ENCODE measurements around the gene SETBP1.

The SETBP1 gene

GRCh38 chr18:44869533-44869932 is 188.8 kb downstream of the SETBP1 start:
- TF ChIP-seq CTCF (IDR thresholded peaks at IDR 0.05; ENCODE audit: extremely low read depth, missing control alignments): no peak
- no peak for DNase-seq (ENCODE audit: low spot score)

GRCh38 chr18:44870631-44871502 is 190.2 kb downstream of the SETBP1 start:
- TF ChIP-seq CTCF (IDR thresholded peaks at IDR 0.05; ENCODE audit: extremely low read depth, missing control alignments): no peak
- DNase-seq (ENCODE audit: low spot score): no peak

- no peak for TF ChIP-seq CTCF (IDR thresholded peaks at IDR 0.05; ENCODE audit: extremely low read depth, missing control alignments)
- DNase-seq (ENCODE audit: low spot score): no peak
These were observed 191.1 kb downstream of the SETBP1 start for GRCh38 chr18:44871771-44872170.

GRCh38 chr18:44876024-44876423 is 195.3 kb downstream of the SETBP1 start:
- no peak for TF ChIP-seq CTCF (IDR thresholded peaks at IDR 0.05; ENCODE audit: extremely low read depth, missing control alignments)
- DNase-seq (ENCODE audit: low spot score): no peak

- no peak for TF ChIP-seq CTCF (IDR thresholded peaks at IDR 0.05; ENCODE audit: extremely low read depth, missing control alignments)
- DNase-seq (ENCODE audit: low spot score): no peak
These were observed 196.1 kb downstream of the SETBP1 start for GRCh38 chr18:44876755-44877154.

- no peak for DNase-seq (ENCODE audit: low spot score)
- TF ChIP-seq CTCF (IDR thresholded peaks at IDR 0.05; ENCODE audit: extremely low read depth, missing control alignments): no peak
These were observed 197.6 kb downstream of the SETBP1 start for GRCh38 chr18:44878335-44878734.

GRCh38 chr18:44880170-44880569 is 199.5 kb downstream of the SETBP1 start:
- TF ChIP-seq CTCF (IDR thresholded peaks at IDR 0.05; ENCODE audit: extremely low read depth, missing control alignments): no peak
- DNase-seq (ENCODE audit: low spot score): no peak

Data from GM20000 (cell line).